ENCODE data around the gene SLC27A4. TPM values are rescaled to one million over a fixed set of nuclear protein-coding genes. Genes with fewer than 3 reads are reported as not detected.

The SLC27A4 gene
- total RNA-seq, 2 experiments from 2014 or later, result 14.2 to 16.0 TPM

GRCh38 chr9:128383007-128383753, 42.9 kb downstream of the SLC27A4 start:
- H4K20me1 ChIP-seq (ENCODE audit: insufficient read depth, low read length), result no peaks in the 10 kb centered on the region
- H3K79me2 ChIP-seq (ENCODE audit: insufficient read depth, low read depth, low read length), result no peaks in the 10 kb centered on the region
- no peak overlapping the region for H3K27ac ChIP-seq (ENCODE audit: low read depth, low read length, poor library complexity, severe bottlenecking)
- no peaks in the 10 kb centered on the region for H3K4me1 ChIP-seq (ENCODE audit: insufficient read depth, low read length, poor library complexity, severe bottlenecking)
- H3K36me3 ChIP-seq (ENCODE audit: insufficient read depth, low read length), result peaks cover 79% of the 10 kb centered on the region
- CTCF ChIA-PET (ENCODE audit: unreplicated experiment), result no interaction called here
- no TSS peak for BruUV-seq (replicated peaks)
- DNase-seq (ENCODE audit: low spot score), result no peak
- TF ChIP-seq CTCF (conservative IDR thresholded peaks at IDR 0.05; ENCODE audit: low read length), result no peak
- TF ChIP-seq EZH2phosphoT487 (IDR thresholded peaks at IDR 0.05; ENCODE audit: borderline replicate concordance, low read depth, low read length), result no peak
- H2AFZ ChIP-seq (ENCODE audit: low read length), result no peak overlapping the region
- no peaks in the 10 kb centered on the region for H3K9me2 ChIP-seq (ENCODE audit: insufficient read depth, low read length)
- H3K4me3 ChIP-seq (ENCODE audit: low read depth, low read length, poor library complexity, severe bottlenecking), result no peak overlapping the region
- H3K4me2 ChIP-seq (ENCODE audit: low read length), result no peak overlapping the region
- intact Hi-C loops (cut with micrococcal nuclease; ENCODE audit: unreplicated experiment), result no loop called here
- POLR2A ChIA-PET, result interaction anchor here (0.6 to 1.9 kb wide), 3 partner anchors 12 to 390 kb away, joined by 3 to 8 read pairs (median 3); partner anchors contain the start of gene URM1
- no peaks in the 10 kb centered on the region for H3K9me3 ChIP-seq (ENCODE audit: low read length)

- no peak for DNase-seq (ENCODE audit: low spot score)
- POLR2A ChIA-PET, result interaction anchor here (0.6 to 1.9 kb wide), 3 partner anchors 13 to 389 kb away, joined by 3 to 8 read pairs (median 3); partner anchors contain the start of gene URM1
- CTCF ChIA-PET (ENCODE audit: unreplicated experiment), result no interaction called here
- no peak overlapping the region for H3K27ac ChIP-seq (ENCODE audit: low read depth, low read length, poor library complexity, severe bottlenecking)
- no peaks in the 10 kb centered on the region for H3K9me3 ChIP-seq (ENCODE audit: low read length)
- TF ChIP-seq CTCF (conservative IDR thresholded peaks at IDR 0.05; ENCODE audit: low read length) (no peak), EZH2phosphoT487 (IDR thresholded peaks at IDR 0.05; ENCODE audit: borderline replicate concordance, low read depth, low read length) (no peak)
- intact Hi-C loops (cut with micrococcal nuclease; ENCODE audit: unreplicated experiment), result no loop called here
- H3K4me1 ChIP-seq (ENCODE audit: insufficient read depth, low read length, poor library complexity, severe bottlenecking), result no peaks in the 10 kb centered on the region
- H4K20me1 ChIP-seq (ENCODE audit: insufficient read depth, low read length), result no peaks in the 10 kb centered on the region
- no peak overlapping the region for H2AFZ ChIP-seq (ENCODE audit: low read length)
- BruUV-seq (replicated peaks), result no TSS peak
- no peaks in the 10 kb centered on the region for H3K9me2 ChIP-seq (ENCODE audit: insufficient read depth, low read length)
- H3K79me2 ChIP-seq (ENCODE audit: insufficient read depth, low read depth, low read length), result no peaks in the 10 kb centered on the region
- H3K4me2 ChIP-seq (ENCODE audit: low read length), result no peak overlapping the region
- H3K36me3 ChIP-seq (ENCODE audit: insufficient read depth, low read length), result peaks cover 81% of the 10 kb centered on the region; the same call in 1 of the 2 replicates
- no peak overlapping the region for H3K4me3 ChIP-seq (ENCODE audit: low read depth, low read length, poor library complexity, severe bottlenecking)
Measured at GRCh38 chr9:128383791-128384190, 43.5 kb downstream of the SLC27A4 start.
